Neural cell (in vitro differentiated cells): ENCODE measurements around the gene KLHL2. TPM values are rescaled to one million over a fixed set of nuclear protein-coding genes. Genes with fewer than 3 reads are reported as not detected.

Experiments
- H2AFZ ChIP-seq: fragments of 200-600, 300-800 bp; sonication (generic), shearing (Covaris generic); 2 replicates; pipeline ENCODE4 v1.6.0; 2014; ENCODE audit warnings: low read depth, mild to moderate bottlenecking, antibody characterized with exemption, low read length, moderate library complexity
- H3F3A ChIP-seq: fragments of 200-600 bp; shearing (Covaris generic); 2 replicates; pipeline ENCODE4 v1.6.1; 2016; ENCODE audit warnings: mild to moderate bottlenecking, moderate library complexity, mixed read lengths, antibody characterized with exemption, low read length; ENCODE audit not compliant: insufficient read depth, poor library complexity, severe bottlenecking
- H3K27ac ChIP-seq: fragments of 200-600, 300-800 bp; sonication (generic), shearing (Covaris generic); 2 replicates; pipeline ENCODE4 v1.5.1; 2014; ENCODE audit warnings: mild to moderate bottlenecking, low read length, moderate library complexity
- H3K27me3 ChIP-seq: fragments of 300-800, 200-600 bp; sonication (generic), shearing (Covaris generic); 2 replicates; pipeline ENCODE4 v1.6.0; 2014; ENCODE audit warnings: mild to moderate bottlenecking, low read depth, low read length, moderate library complexity; ENCODE audit not compliant: insufficient read depth
- H3K36me3 ChIP-seq: fragments of 300-800, 200-600 bp; sonication (generic), shearing (Covaris generic); 2 replicates; pipeline ENCODE4 v1.5.1; 2014; ENCODE audit warnings: mild to moderate bottlenecking, antibody characterized with exemption, low read length, moderate library complexity; ENCODE audit not compliant: insufficient read depth
- H3K4me2 ChIP-seq: fragments of 300-800, 200-600 bp; sonication (generic), shearing (Covaris generic); 2 replicates; pipeline ENCODE4 v1.6.0; 2014; ENCODE audit warnings: mild to moderate bottlenecking, low read length
- H3K4me3 ChIP-seq: fragments of 300-800, 200-600 bp; sonication (generic), shearing (Covaris generic); 2 replicates; pipeline ENCODE4 v1.5.1; 2014; ENCODE audit warnings: mild to moderate bottlenecking, low read length, moderate library complexity
- H3K79me2 ChIP-seq: fragments of 200-600 bp; shearing (Covaris generic); replicated peaks from 2 replicates; pipeline ENCODE4 v1.6.0; 2014; ENCODE audit warnings: mild to moderate bottlenecking, low read length, moderate library complexity; ENCODE audit not compliant: insufficient read depth
- H3K9ac ChIP-seq: fragments of 300-800, 200-600 bp; sonication (generic), shearing (Covaris generic); 2 replicates; pipeline ENCODE4 v1.6.1; 2016; ENCODE audit warnings: mild to moderate bottlenecking, low read length, mixed read lengths
- H3K9me2 ChIP-seq: fragments of 200-600 bp; shearing (Covaris generic); 2 replicates; pipeline ENCODE4 v1.6.1; 2016; ENCODE audit warnings: mild to moderate bottlenecking, low read length, mixed read lengths; ENCODE audit not compliant: insufficient read depth
- H3K9me3 ChIP-seq: fragments of 200-600, 300-800 bp; sonication (generic), shearing (Covaris generic); 2 replicates; pipeline ENCODE4 v1.6.1; 2016; ENCODE audit warnings: mild to moderate bottlenecking, mixed run types, low read length, moderate library complexity, mixed read lengths
- H4K20me1 ChIP-seq: fragments of 200-600 bp; shearing (Covaris generic); 2 replicates; pipeline ENCODE4 v1.6.1; 2016; ENCODE audit warnings: mild to moderate bottlenecking, mixed run types; ENCODE audit not compliant: insufficient read depth
- CTCF ChIP-seq: fragments of 450-650 bp; IDR thresholded peaks from 2 replicates; pipeline ENCODE4 v1.5.1; 2014; ENCODE audit warnings: antibody characterized with exemption, mild to moderate bottlenecking, moderate library complexity; ENCODE audit not compliant: poor library complexity, severe bottlenecking
- EP300 ChIP-seq: fragments of 450-650 bp; conservative IDR thresholded peaks from 2 replicates; pipeline ENCODE4 v1.6.1; 2014; ENCODE audit warnings: antibody characterized with exemption, mild to moderate bottlenecking, moderate library complexity; ENCODE audit not compliant: poor library complexity, severe bottlenecking
- EZH2 ChIP-seq: fragments of 200-600, 300-800 bp; shearing (Covaris generic), sonication (generic); IDR thresholded peaks from 2 replicates; pipeline ENCODE4 v1.6.1; 2014; ENCODE audit warnings: antibody characterized with exemption, low read length, borderline replicate concordance, mild to moderate bottlenecking; ENCODE audit not compliant: insufficient read depth, poor library complexity, severe bottlenecking
- MXI1 ChIP-seq: fragments of 450-650 bp; conservative IDR thresholded peaks from 2 replicates; pipeline ENCODE4 v1.6.1; 2014; ENCODE audit warnings: antibody characterized with exemption, mild to moderate bottlenecking; ENCODE audit not compliant: poor library complexity, severe bottlenecking
- POLR2AphosphoS5 ChIP-seq: IDR thresholded peaks from 2 replicates; pipeline ENCODE4 v1.6.1; 2012
- RAD21 ChIP-seq: fragments of 450-650 bp; conservative IDR thresholded peaks from 2 replicates; pipeline ENCODE4 v1.6.1; 2014; ENCODE audit warnings: antibody characterized with exemption, mild to moderate bottlenecking, moderate library complexity
- REST ChIP-seq: IDR thresholded peaks from 2 replicates; pipeline ENCODE4 v1.6.1; 2012; ENCODE audit warnings: borderline replicate concordance
- SMC3 ChIP-seq: fragments of 450-650 bp; conservative IDR thresholded peaks from 2 replicates; pipeline ENCODE4 v1.6.1; 2014; ENCODE audit warnings: antibody characterized with exemption, mild to moderate bottlenecking, moderate library complexity; ENCODE audit not compliant: poor library complexity
- TAF1 ChIP-seq: IDR thresholded peaks from 2 replicates; pipeline ENCODE4 v1.6.1; 2012; ENCODE audit warnings: low read depth
- polyA plus RNA-seq: library from polyadenylated mRNA; depleted of rRNA; stranded (reverse); fragments of >200 nt; gene quantifications from 2 replicates; pipeline ENCODE4 v1.2.3, GENCODE V29; 2014

The KLHL2 gene
- polyA plus RNA-seq, 1 donor from 2014 or later = 42.8 TPM

GRCh38 chr4:165309456-165309855 is 102.1 kb downstream of the KLHL2 start:
- no peak overlapping the region for H3K4me3 ChIP-seq

GRCh38 chr4:165312506-165312905 is 105.1 kb downstream of the KLHL2 start:
- no peak overlapping the region for H3K4me2 ChIP-seq
- no peaks in the 10 kb centered on the region for H3K27me3 ChIP-seq
- H3K79me2 ChIP-seq = no peaks in the 10 kb centered on the region
- H4K20me1 ChIP-seq = no peaks in the 10 kb centered on the region
- H3K9ac ChIP-seq = no peak overlapping the region
- H3K9me2 ChIP-seq = no peaks in the 10 kb centered on the region
- H2AFZ ChIP-seq = no peak overlapping the region
- TF ChIP-seq SMC3 (no peak), CTCF (no peak), EP300 (no peak), RAD21 (no peak), EZH2 (no peak), TAF1 (no peak)
- H3K9me3 ChIP-seq = no peaks in the 10 kb centered on the region
- H3K4me3 ChIP-seq = no peak overlapping the region
- no peaks in the 10 kb centered on the region for H3F3A ChIP-seq
- H3K27ac ChIP-seq = no peak overlapping the region
- H3K36me3 ChIP-seq = no peaks in the 10 kb centered on the region

More at GRCh38 chr4:165309456-165309855, 102.1 kb downstream of the KLHL2 start:
- Histone ChIP-seq H3F3A (no peaks in the 10 kb centered on the region), H3K36me3 (no peaks in the 10 kb centered on the region), H3K27me3 (no peaks in the 10 kb centered on the region), H3K9ac (no peak overlapping the region), H3K9me2 (no peaks in the 10 kb centered on the region), H2AFZ (no peak overlapping the region), H3K79me2 (no peaks in the 10 kb centered on the region), H4K20me1 (no peaks in the 10 kb centered on the region), H3K9me3 (no peaks in the 10 kb centered on the region), H3K4me2 (no peak overlapping the region), H3K27ac (no peak overlapping the region)
- TF ChIP-seq MXI1 (no peak), TAF1 (no peak), RAD21 (no peak), SMC3 (no peak), CTCF (no peak), EP300 (no peak), POLR2AphosphoS5 (no peak), EZH2 (no peak)

- no peaks in the 10 kb centered on the region for H3K79me2 ChIP-seq
- H3K27me3 ChIP-seq = no peaks in the 10 kb centered on the region
- H3K9me2 ChIP-seq = no peaks in the 10 kb centered on the region
- no peak overlapping the region for H3K4me3 ChIP-seq
- no peaks in the 10 kb centered on the region for H3K9me3 ChIP-seq
- no peak overlapping the region for H3K9ac ChIP-seq
- no peaks in the 10 kb centered on the region for H4K20me1 ChIP-seq
- no peak overlapping the region for H2AFZ ChIP-seq
- no peak overlapping the region for H3K27ac ChIP-seq
- no peaks in the 10 kb centered on the region for H3F3A ChIP-seq
- no peaks in the 10 kb centered on the region for H3K36me3 ChIP-seq
- H3K4me2 ChIP-seq = no peak overlapping the region
- TF ChIP-seq TAF1 (no peak), EZH2 (no peak), MXI1 (no peak), EP300 (no peak), SMC3 (no peak), RAD21 (no peak), POLR2AphosphoS5 (no peak), REST (no peak), CTCF (no peak)
Observed at GRCh38 chr4:165319030-165319429, 111.7 kb downstream of the KLHL2 start.
